ENCODE measurements around the gene FLNA. TPM values are rescaled to one million over a fixed set of nuclear protein-coding genes. Genes with fewer than 3 reads are reported as not detected.
"Not testable (repeated sequence)": the region's sequence is repeated elsewhere in the genome, so short reads cannot be mapped to it uniquely, and the experiment has no call there.

FLNA gene
- total RNA-seq, 1 donor from 2014 or later = 1,228 TPM

- intact Hi-C loops (cut with DNase I) = no loop called here
Observed at GRCh38 chrX:154401045-154401799, 26.8 kb upstream of the FLNA start.

GRCh38 chrX:154400369-154400817, 26.0 kb upstream of the FLNA start:
- intact Hi-C loops (cut with DNase I); DNase-seq (ENCODE audit: low spot score); ATAC-seq: not testable (repeated sequence)

More at GRCh38 chrX:154401045-154401799, 26.8 kb upstream of the FLNA start:
- DNase-seq (ENCODE audit: low spot score) (no peak), ATAC-seq (no peak)

DNA sequence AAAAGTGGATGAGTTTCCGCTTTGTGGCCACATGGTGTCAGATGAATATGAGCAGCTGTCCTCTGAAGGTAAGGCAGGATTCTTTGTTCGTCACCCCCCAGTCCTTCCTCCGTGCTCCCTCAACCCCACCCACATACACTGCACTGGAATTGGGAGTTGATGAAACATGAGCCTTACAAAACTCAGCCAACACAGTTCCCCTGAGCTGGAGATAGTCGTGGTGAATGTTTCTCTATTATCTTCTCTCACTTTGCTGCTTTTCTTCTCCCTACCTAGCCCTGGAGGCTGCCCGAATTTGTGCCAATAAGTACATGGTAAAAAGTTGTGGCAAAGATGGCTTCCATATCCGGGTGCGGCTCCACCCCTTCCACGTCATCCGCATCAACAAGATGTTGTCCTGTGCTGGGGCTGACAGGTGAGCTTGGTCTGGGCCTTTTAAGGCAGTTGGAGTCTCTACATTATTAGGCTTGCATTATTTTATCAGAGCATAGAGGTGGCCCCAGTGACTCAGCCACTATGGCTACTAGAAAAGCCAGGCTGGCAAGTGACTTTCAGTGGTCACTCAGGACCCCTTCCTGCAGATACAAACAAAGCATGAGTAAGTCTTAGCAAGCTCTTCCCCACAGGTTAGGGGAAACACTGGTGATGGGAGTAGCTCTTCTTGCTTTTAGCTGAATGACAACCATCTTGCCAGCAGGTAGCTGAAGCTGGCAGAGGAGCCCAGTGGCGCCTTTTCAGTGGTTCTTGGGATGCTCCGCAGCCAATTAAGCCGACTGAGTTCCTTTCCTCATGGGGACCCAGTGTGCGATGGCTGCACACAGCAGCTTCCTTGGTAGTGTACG, 25.3 kb upstream of the FLNA start:
- intact Hi-C loops (cut with DNase I) = no loop called here
- ATAC-seq (no peak), DNase-seq (ENCODE audit: low spot score) (no peak)

- intact Hi-C loops (cut with DNase I) = no loop called here
- ATAC-seq (peak; percentile 72), DNase-seq (ENCODE audit: low spot score) (peak; percentile 87)
Observed at GRCh38 chrX:154398668-154399526, 24.5 kb upstream of the FLNA start.

GRCh38 chrX:154397888-154398667, 23.6 kb upstream of the FLNA start, which contains the start of gene RPL10:
TSS of gene RPL10 (plus strand) at chrX:154398377. CDS start at chrX:154398520, 143 bp downstream.
- intact Hi-C loops (cut with DNase I) = no loop called here
- ATAC-seq = peak; percentile 96
- DNase-seq (ENCODE audit: low spot score) = peak; percentile 95

DNA sequence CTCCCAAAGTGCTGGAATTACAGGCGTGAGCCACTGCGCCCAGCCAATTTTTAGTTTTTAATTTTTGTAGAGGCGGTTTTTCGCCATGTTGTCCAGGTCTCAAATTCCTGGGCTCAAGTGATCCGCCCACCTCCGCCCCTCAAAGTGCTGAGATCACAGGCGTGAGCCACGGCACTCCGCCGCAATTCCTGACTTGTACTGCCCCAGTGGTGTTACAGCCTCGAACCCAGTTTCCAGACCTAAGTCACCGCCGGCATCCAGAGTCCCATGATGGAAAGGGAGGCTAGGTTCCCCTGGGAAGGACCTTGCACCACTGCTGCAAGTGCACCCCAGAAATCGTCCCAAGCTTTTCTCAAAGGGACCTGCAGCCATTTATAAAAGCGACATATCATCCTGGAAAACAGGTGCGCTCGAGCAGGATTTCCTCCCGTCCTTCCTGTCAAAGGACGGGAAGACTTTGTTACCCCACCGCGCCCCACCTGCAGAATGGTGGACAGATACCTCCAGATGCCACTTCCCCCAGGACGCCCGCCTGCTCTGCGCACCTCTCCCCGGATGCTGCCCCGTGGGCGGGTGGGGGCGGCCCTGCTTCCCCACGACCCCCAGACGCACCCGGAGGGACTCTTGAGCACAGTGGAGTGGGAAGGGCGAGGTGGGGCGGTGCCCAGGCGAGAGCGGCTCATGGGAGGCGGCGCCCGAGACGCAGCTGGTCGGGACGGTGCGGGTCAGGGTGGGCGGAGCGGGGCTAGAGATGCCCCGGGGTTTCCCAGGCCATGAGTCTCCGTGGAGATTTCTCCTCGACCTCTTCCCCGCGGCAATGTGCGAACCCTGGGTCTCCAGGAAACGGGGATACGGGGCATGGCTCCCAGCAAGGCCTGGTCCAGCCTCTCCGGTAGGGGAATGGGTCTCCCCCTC, 22.8 kb upstream of the FLNA start:
- DNase-seq (ENCODE audit: low spot score) (peak; percentile 85), ATAC-seq (peak; percentile 89)
- intact Hi-C loops (cut with DNase I) = no loop called here

- DNase-seq (ENCODE audit: low spot score); ATAC-seq; intact Hi-C loops (cut with DNase I): not testable (repeated sequence)
Observed at GRCh38 chrX:154396363-154396762, 21.9 kb upstream of the FLNA start.

DNA sequence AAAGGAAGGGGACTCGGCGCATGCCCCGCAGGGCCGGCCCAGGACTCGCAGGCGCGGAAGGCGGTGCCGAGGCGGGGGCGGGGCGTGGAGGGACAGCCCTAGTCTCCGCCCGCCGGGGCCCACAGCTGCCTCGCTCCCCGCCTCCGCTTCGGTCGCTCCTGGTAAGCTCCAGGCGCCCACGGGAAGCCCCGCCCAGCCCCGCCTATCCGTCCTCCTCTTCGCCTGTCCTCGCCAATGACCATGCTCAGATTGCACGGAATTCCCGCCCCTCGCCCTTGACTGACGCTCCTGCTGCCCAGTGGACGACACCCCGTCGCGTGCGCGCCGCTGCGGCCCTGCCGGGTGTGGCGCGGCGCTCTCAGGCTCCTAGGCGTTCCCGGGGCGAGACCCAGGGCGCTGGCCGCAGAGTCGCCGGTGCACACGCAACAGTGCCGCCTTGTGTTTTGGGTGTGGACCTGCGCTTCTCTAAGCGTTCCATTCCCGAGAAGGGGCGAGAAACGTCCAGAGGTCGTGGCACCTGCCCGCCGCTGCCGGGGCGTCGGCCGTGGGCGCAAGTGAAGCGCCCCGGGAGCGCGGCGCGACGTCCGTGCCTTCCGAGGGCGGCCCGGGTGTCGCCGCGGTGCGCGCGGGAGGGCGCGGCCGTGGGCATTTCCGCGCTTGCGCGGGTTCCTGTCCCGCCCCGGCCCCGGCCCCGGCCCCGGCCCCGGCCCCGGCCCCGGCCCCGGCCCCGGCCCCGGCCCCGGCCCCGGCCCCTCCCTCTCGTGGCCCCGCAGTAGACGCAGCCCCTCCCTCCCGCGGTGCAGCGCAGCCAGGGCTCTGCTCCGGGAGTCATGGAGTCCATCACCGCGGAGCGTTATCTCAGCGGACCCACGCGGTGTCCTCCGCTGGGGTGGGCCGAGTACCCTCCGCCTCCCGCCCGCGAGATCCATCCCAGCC, 15.6 kb upstream of the FLNA start:
- DNase-seq (ENCODE audit: low spot score); intact Hi-C loops (cut with DNase I): not testable (repeated sequence)
- peak; percentile 88 for ATAC-seq

DNA sequence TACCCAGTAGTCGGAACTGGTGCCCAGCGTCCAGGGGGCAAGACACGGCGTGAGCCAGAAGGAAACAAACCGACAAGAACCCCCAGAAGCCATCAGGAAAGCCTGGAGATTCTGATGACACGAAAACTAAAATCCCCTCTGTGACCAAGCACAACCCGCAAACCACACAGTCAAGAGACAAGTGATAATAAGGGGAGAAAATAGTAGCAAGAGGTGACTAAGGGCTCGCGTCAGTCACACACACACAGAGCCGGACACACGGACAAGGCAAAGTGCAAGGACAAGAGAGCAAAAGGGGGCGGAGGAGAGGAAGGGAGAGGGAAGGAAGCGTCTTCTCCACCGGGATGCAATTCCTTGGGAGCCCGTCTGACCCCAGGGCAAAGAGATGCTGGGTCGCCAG, 14.2 kb upstream of the FLNA start:
- intact Hi-C loops (cut with DNase I); ATAC-seq; DNase-seq (ENCODE audit: low spot score): not testable (repeated sequence)

GRCh38 chrX:154388094-154388493, 13.7 kb upstream of the FLNA start:
- intact Hi-C loops (cut with DNase I); DNase-seq (ENCODE audit: low spot score): not testable (repeated sequence)
- ATAC-seq = peak; percentile 48

GRCh38 chrX:154384284-154384892, 10.0 kb upstream of the FLNA start:
- DNase-seq (ENCODE audit: low spot score) (peak; percentile 63), ATAC-seq (no peak)

GRCh38 chrX:154383359-154384283, 9.2 kb upstream of the FLNA start:
- DNase-seq (ENCODE audit: low spot score) (no peak), ATAC-seq (no peak)
- intact Hi-C loops (cut with DNase I) = no loop called here

More at GRCh38 chrX:154384284-154384892, 10.0 kb upstream of the FLNA start:
- intact Hi-C loops (cut with DNase I) = no loop called here

GRCh38 chrX:154382483-154383069, 8.1 kb upstream of the FLNA start:
- no peak for ATAC-seq

DNA sequence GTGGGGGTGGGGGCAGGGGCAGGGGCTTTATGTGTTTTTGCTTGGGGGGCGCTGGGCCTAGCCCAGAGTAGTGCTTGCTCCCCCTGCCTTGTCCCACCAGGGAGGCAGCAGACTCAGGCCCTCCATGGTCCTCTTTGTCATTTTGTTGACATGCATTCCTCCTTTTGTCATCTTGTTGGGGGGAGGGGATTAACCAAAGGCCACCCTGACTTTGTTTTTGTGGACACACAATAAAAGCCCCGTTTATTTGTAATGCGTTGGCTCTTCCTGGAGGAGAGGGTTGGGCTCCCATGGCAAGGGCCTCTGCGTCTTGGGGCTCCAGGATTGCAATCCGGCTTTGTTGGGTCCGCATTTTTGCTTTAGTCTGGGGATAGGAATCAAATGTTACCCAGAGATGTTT, 6.8 kb upstream of the FLNA start:
- DNase-seq (ENCODE audit: low spot score) (no peak), ATAC-seq (no peak)
- intact Hi-C loops (cut with DNase I) = no loop called here

More at GRCh38 chrX:154382483-154383069, 8.1 kb upstream of the FLNA start:
- DNase-seq (ENCODE audit: low spot score) = no peak
- intact Hi-C loops (cut with DNase I) = no loop called here

Data from sciatic nerve (tissue), 2 donors.